ENCODE results near the gene ABCC3.

ABCC3 gene

GRCh38 chr17:50627782-50628601 is 6.7 kb upstream of the ABCC3 start:
- no peak for DNase-seq

- DNase-seq: no peak
Measured at GRCh38 chr17:50629902-50630301, 4.8 kb upstream of the ABCC3 start.

- DNase-seq: peak; percentile 39 to 50
Measured at GRCh38 chr17:50630524-50631194, 4.0 kb upstream of the ABCC3 start.

- DNase-seq: no peak
Measured at GRCh38 chr17:50631195-50631907, 3.3 kb upstream of the ABCC3 start.

- no peak for DNase-seq
Measured at GRCh38 chr17:50631908-50632571, 2.6 kb upstream of the ABCC3 start.

GRCh38 chr17:50632637-50633036 is 2.0 kb upstream of the ABCC3 start:
- DNase-seq: no peak

- no peak for DNase-seq
Measured at GRCh38 chr17:50633683-50634082, 998 bp upstream of the ABCC3 start.

GRCh38 chr17:50634915-50635731 is 442 bp downstream of the ABCC3 start:
- DNase-seq: no peak

GRCh38 chr17:50635732-50635981 is 976 bp downstream of the ABCC3 start:
- DNase-seq: no peak

- no peak for DNase-seq
Measured at GRCh38 chr17:50635982-50636803, 1.5 kb downstream of the ABCC3 start.

- no peak for DNase-seq
Measured at GRCh38 chr17:50636804-50637195, 2.1 kb downstream of the ABCC3 start.

GRCh38 chr17:50637829-50638605 is 3.3 kb downstream of the ABCC3 start:
- no peak for DNase-seq

GRCh38 chr17:50638606-50638965 is 3.9 kb downstream of the ABCC3 start:
- DNase-seq: no peak

GRCh38 chr17:50638966-50639713 is 4.5 kb downstream of the ABCC3 start:
- DNase-seq: no peak

- peak in 1 of 2 donors; percentile 41 for DNase-seq
Measured at GRCh38 chr17:50640686-50641351, 6.1 kb downstream of the ABCC3 start.

- DNase-seq: no peak
Measured at GRCh38 chr17:50641357-50641756, 6.7 kb downstream of the ABCC3 start.

GRCh38 chr17:50642071-50642721 is 7.5 kb downstream of the ABCC3 start:
- DNase-seq: no peak

GRCh38 chr17:50642722-50643656 is 8.3 kb downstream of the ABCC3 start:
- no peak for DNase-seq
